ENCODE measurements around the gene PXN.

The PXN gene

GRCh38 chr12:120161852-120162251, 103.7 kb downstream of the PXN start:
- H3K27ac ChIP-seq, result no peak overlapping the region
- no peak overlapping the region for H3K4me3 ChIP-seq

Measured in skin epidermis (tissue), 12 donors.